ENCODE results near the gene SERINC5. TPM values are rescaled to one million over a fixed set of nuclear protein-coding genes. Genes with fewer than 3 reads are reported as not detected.

Gene SERINC5
- total RNA-seq, 1 experiment from 2014 or later: 128 TPM

GRCh38 chr5:80220245-80220897 is 35.5 kb downstream of the SERINC5 start (continued):
- no peak for TF ChIP-seq TP53 (CRISPR knock-in tag; IDR thresholded peaks at IDR 0.05)

- DNase-seq (ENCODE audit: low spot score): no peak
- H3K4me1 Mint-ChIP-seq: peaks cover 66% of the 10 kb centered on the region
- H3K9me3 Mint-ChIP-seq: no peaks in the 10 kb centered on the region
- peak overlapping the region; percentile 53 for H3K27ac Mint-ChIP-seq
- no peaks in the 10 kb centered on the region; the same call in 1 of the 2 replicates for H3K27me3 Mint-ChIP-seq (ENCODE audit: low read depth)
- no peak for ATAC-seq
- CTCF ChIA-PET: interaction anchor here (0.5 to 2.0 kb wide), 2 partner anchors 11 to 136 kb away, joined by 3 to 6 read pairs; no protein-coding TSS in a partner anchor
- peaks cover 15% of the 10 kb centered on the region for H3K36me3 Mint-ChIP-seq
- POLR2A ChIA-PET: no interaction called here
- H3K4me3 Mint-ChIP-seq: no peak overlapping the region
- TF ChIP-seq ATF3 (CRISPR knock-in tag; conservative IDR thresholded peaks at IDR 0.05) (no peak), ESRRA (CRISPR knock-in tag; IDR thresholded peaks at IDR 0.05; ENCODE audit: borderline replicate concordance) (no peak), ZNF232 (CRISPR knock-in tag; IDR thresholded peaks at IDR 0.05) (no peak), GTF2I (CRISPR knock-in tag; conservative IDR thresholded peaks at IDR 0.05) (no peak), ZNF281 (CRISPR knock-in tag; IDR thresholded peaks at IDR 0.05) (no peak), IRF2 (CRISPR knock-in tag; IDR thresholded peaks at IDR 0.05; ENCODE audit: borderline replicate concordance, low read depth) (no peak), ZNF416 (CRISPR knock-in tag; IDR thresholded peaks at IDR 0.05) (no peak), TCF7 (CRISPR knock-in tag; IDR thresholded peaks at IDR 0.05; ENCODE audit: low read depth) (no peak), IRF1 (CRISPR knock-in tag; IDR thresholded peaks at IDR 0.05) (no peak), ZMAT4 (CRISPR knock-in tag; IDR thresholded peaks at IDR 0.05) (no peak), TEAD1 (CRISPR knock-in tag; IDR thresholded peaks at IDR 0.05) (no peak), ZNF425 (CRISPR knock-in tag; conservative IDR thresholded peaks at IDR 0.05) (no peak), ZBTB21 (CRISPR knock-in tag; IDR thresholded peaks at IDR 0.05; ENCODE audit: borderline replicate concordance) (no peak), NR2C2 (CRISPR knock-in tag; IDR thresholded peaks at IDR 0.05) (no peak), EMX1 (CRISPR knock-in tag; IDR thresholded peaks at IDR 0.05) (no peak), SOX15 (CRISPR knock-in tag; IDR thresholded peaks at IDR 0.05) (no peak)
- TF ChIP-seq, protein P1, sequence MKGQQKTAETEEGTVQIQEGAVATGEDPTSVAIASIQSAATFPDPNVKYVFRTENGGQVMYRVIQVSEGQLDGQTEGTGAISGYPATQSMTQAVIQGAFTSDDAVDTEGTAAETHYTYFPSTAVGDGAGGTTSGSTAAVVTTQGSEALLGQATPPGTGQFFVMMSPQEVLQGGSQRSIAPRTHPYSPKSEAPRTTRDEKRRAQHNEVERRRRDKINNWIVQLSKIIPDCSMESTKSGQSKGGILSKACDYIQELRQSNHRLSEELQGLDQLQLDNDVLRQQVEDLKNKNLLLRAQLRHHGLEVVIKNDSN (CRISPR knock-in tag; IDR thresholded peaks at IDR 0.05): no peak
- TF ChIP-seq, protein P2, sequence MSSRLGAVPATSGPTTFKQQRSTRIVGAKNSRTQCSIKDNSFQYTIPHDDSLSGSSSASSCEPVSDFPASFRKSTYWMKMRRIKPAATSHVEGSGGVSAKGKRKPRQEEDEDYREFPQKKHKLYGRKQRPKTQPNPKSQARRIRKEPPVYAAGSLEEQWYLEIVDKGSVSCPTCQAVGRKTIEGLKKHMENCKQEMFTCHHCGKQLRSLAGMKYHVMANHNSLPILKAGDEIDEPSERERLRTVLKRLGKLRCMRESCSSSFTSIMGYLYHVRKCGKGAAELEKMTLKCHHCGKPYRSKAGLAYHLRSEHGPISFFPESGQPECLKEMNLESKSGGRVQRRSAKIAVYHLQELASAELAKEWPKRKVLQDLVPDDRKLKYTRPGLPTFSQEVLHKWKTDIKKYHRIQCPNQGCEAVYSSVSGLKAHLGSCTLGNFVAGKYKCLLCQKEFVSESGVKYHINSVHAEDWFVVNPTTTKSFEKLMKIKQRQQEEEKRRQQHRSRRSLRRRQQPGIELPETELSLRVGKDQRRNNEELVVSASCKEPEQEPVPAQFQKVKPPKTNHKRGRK (CRISPR knock-in tag; IDR thresholded peaks at IDR 0.05; ENCODE audit: borderline replicate concordance): no peak
- TF ChIP-seq, protein P3, sequence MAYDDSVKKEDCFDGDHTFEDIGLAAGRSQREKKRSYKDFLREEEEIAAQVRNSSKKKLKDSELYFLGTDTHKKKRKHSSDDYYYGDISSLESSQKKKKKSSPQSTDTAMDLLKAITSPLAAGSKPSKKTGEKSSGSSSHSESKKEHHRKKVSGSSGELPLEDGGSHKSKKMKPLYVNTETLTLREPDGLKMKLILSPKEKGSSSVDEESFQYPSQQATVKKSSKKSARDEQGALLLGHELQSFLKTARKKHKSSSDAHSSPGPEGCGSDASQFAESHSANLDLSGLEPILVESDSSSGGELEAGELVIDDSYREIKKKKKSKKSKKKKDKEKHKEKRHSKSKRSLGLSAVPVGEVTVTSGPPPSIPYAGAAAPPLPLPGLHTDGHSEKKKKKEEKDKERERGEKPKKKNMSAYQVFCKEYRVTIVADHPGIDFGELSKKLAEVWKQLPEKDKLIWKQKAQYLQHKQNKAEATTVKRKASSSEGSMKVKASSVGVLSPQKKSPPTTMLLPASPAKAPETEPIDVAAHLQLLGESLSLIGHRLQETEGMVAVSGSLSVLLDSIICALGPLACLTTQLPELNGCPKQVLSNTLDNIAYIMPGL (CRISPR knock-in tag; IDR thresholded peaks at IDR 0.05): no peak
- TF ChIP-seq, protein P4, sequence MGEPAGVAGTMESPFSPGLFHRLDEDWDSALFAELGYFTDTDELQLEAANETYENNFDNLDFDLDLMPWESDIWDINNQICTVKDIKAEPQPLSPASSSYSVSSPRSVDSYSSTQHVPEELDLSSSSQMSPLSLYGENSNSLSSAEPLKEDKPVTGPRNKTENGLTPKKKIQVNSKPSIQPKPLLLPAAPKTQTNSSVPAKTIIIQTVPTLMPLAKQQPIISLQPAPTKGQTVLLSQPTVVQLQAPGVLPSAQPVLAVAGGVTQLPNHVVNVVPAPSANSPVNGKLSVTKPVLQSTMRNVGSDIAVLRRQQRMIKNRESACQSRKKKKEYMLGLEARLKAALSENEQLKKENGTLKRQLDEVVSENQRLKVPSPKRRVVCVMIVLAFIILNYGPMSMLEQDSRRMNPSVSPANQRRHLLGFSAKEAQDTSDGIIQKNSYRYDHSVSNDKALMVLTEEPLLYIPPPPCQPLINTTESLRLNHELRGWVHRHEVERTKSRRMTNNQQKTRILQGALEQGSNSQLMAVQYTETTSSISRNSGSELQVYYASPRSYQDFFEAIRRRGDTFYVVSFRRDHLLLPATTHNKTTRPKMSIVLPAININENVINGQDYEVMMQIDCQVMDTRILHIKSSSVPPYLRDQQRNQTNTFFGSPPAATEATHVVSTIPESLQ (CRISPR knock-in tag; IDR thresholded peaks at IDR 0.05): no peak
These were observed 36.5 kb downstream of the SERINC5 start for GRCh38 chr5:80219391-80219790.

Measured in WTC11 (cell line).